ENCODE data around the gene MYL10. TPM values are rescaled to one million over a fixed set of nuclear protein-coding genes. Genes with fewer than 3 reads are reported as not detected.

MYL10 gene
- total and polyA plus RNA-seq, 10 of the 15 experiments (the other 5 are each of a cell fraction or from before 2014, with no cell fraction given): not detected

DNA sequence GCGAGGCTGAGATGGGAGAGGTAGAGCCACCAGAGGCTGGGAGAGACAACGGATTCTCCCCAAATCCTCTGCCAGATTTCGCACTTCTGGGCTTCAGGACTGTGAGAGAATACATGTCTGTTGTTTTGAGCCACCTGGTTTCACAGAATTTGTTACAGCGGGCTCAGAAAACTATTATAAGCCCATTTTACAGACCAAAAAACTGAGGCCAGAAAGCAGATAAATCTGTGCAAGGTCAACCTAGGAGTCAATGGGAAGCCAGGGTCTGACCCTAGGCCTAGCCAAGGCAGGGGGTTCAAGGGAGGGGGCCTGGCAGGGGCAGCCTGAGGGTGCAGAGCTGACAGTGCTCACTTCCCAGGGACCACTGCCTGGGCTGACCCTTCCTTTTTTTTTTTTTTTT lies 8.7 kb downstream of the MYL10 start:
- no peak overlapping the region for H3K27ac ChIP-seq (ENCODE audit: control insufficient read depth, insufficient read depth)
- ATAC-seq (no peak), DNase-seq (ENCODE audit: low read depth, low spot score) (no peak), FAIRE-seq (no peak)
- intact Hi-C loops (cut with micrococcal nuclease; ENCODE audit: unreplicated experiment) (no loop called here), in situ Hi-C loops (cut with MboI) (no loop called here)
- ChIA-PET CTCF (no interaction called here), POLR2A (no interaction called here), SMC1A (ENCODE audit: uncharacterized antibody, unreplicated experiment) (interaction anchor here (0.6 kb wide), 1 partner anchor 57 kb away, joined by 3 read pairs; no protein-coding TSS in a partner anchor), RAD21 (ENCODE audit: unreplicated experiment) (interaction anchor here (0.6 kb wide), 1 partner anchor 26 kb away, joined by 3 read pairs; no protein-coding TSS in a partner anchor)
- no peaks in the 10 kb centered on the region for H3K9me3 ChIP-seq (replicated peaks; ENCODE audit: control insufficient read depth, insufficient read depth, low read length)
- TF ChIP-seq MYC (IDR thresholded peaks at IDR 0.05; ENCODE audit: insufficient read depth, insufficient read length, insufficient replicate concordance, low read length, severe bottlenecking) (no peak), KDM1A (IDR thresholded peaks at IDR 0.05; ENCODE audit: borderline replicate concordance) (no peak), LARP7 (IDR thresholded peaks at IDR 0.05) (no peak)
- H3K27me3 ChIP-seq (replicated peaks in 1 of 2; ENCODE audit: control insufficient read depth in 2 of 2, insufficient read depth in 2 of 2, low read length in 1 of 2): peaks cover 4% of the 10 kb centered on the region in 2 experiments; a peak in 2 of 4 replicates
- 39% methylated on average over 4 of the region's 4 CpGs for WGBS (ENCODE audit: insufficient coverage, insufficient replicate concordance, low lambda C conversion rate, missing lambda C conversion rate)
- H3K9ac ChIP-seq (ENCODE audit: control insufficient read depth, insufficient read depth, low read length): no peak overlapping the region
- H3K4me2 ChIP-seq (ENCODE audit: control insufficient read depth, insufficient read depth): no peak overlapping the region
- no peak overlapping the region for H3K4me3 ChIP-seq
- H3K79me2 ChIP-seq (ENCODE audit: control insufficient read depth, insufficient read depth, low read length): no peaks in the 10 kb centered on the region
- no TSS peak for BruUV-seq (replicated peaks)
- no peak overlapping the region for H2AFZ ChIP-seq (ENCODE audit: control insufficient read depth, low read depth, low read length)
- H3K4me1 ChIP-seq (ENCODE audit: control insufficient read depth, insufficient read depth, low read length): no peaks in the 10 kb centered on the region
- H3K36me3 ChIP-seq (ENCODE audit: control insufficient read depth in 2 of 2, insufficient read depth in 2 of 2, low read length in 1 of 2): no peaks in the 10 kb centered on the region
- no peaks in the 10 kb centered on the region for H4K20me1 ChIP-seq (ENCODE audit: control insufficient read depth, insufficient read depth)

DNA sequence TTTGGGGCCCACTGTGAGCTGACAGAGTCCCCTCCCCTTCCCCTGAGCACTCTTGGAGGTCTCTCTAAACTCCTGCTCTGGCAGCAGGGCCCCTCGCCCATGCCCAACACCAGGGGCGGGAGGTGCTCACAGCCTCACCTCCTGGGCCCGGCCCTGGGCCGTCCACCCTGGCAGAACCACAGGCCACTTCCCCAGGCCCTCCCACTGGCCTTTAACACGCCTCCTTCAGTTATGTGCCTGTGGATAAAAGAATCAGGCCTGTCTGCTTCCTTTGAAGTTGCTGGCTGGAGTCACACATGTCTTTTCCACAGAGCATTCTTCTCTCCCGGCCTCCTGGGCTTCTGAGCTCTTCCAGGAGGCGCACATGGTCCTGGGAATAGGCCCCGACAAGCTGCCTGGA lies 10.2 kb downstream of the MYL10 start:
- ChIA-PET SMC1A (ENCODE audit: uncharacterized antibody, unreplicated experiment) (no interaction called here), RAD21 (ENCODE audit: unreplicated experiment) (no interaction called here), POLR2A (no interaction called here), CTCF (no interaction called here)
- in situ Hi-C loops (cut with MboI) (no loop called here), intact Hi-C loops (cut with micrococcal nuclease; ENCODE audit: unreplicated experiment) (no loop called here)
- no peaks in the 10 kb centered on the region for H3K27me3 ChIP-seq (replicated peaks in 1 of 2; ENCODE audit: control insufficient read depth in 2 of 2, insufficient read depth in 2 of 2, low read length in 1 of 2)
- no peak overlapping the region for H3K27ac ChIP-seq (ENCODE audit: control insufficient read depth, insufficient read depth)
- FAIRE-seq (no peak), ATAC-seq (no peak), DNase-seq (ENCODE audit: low read depth, low spot score) (no peak)
- H3K79me2 ChIP-seq (ENCODE audit: control insufficient read depth, insufficient read depth, low read length): no peaks in the 10 kb centered on the region
- TF ChIP-seq ZNF622 (IDR thresholded peaks at IDR 0.05) (no peak), MTA2 (IDR thresholded peaks at IDR 0.05; ENCODE audit: low read depth) (no peak), MYC (IDR thresholded peaks at IDR 0.05; ENCODE audit: insufficient read depth, insufficient read length, insufficient replicate concordance, low read length, severe bottlenecking) (no peak), SPI1 (IDR thresholded peaks at IDR 0.05; ENCODE audit: borderline replicate concordance, insufficient read depth, low read depth, low read length) (no peak), HCFC1 (IDR thresholded peaks at IDR 0.05; ENCODE audit: low read length) (no peak), STAT1 (conservative IDR thresholded peaks at IDR 0.05) (no peak), MTA3 (IDR thresholded peaks at IDR 0.05; ENCODE audit: borderline replicate concordance, low read length) (no peak), TBL1XR1 (IDR thresholded peaks at IDR 0.05; ENCODE audit: low read depth, low read length) (no peak), SIN3A (IDR thresholded peaks at IDR 0.05; ENCODE audit: low read depth, low read length) (no peak)
- TF ChIP-seq, protein P1, sequence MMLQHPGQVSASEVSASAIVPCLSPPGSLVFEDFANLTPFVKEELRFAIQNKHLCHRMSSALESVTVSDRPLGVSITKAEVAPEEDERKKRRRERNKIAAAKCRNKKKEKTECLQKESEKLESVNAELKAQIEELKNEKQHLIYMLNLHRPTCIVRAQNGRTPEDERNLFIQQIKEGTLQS (IDR thresholded peaks at IDR 0.05; ENCODE audit: borderline replicate concordance, extremely low read depth, low read depth, low read length): no peak
- TF ChIP-seq, protein P2, sequence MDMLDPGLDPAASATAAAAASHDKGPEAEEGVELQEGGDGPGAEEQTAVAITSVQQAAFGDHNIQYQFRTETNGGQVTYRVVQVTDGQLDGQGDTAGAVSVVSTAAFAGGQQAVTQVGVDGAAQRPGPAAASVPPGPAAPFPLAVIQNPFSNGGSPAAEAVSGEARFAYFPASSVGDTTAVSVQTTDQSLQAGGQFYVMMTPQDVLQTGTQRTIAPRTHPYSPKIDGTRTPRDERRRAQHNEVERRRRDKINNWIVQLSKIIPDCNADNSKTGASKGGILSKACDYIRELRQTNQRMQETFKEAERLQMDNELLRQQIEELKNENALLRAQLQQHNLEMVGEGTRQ (IDR thresholded peaks at IDR 0.05; ENCODE audit: borderline replicate concordance, low read depth, low read length): no peak
- H3K4me1 ChIP-seq (ENCODE audit: control insufficient read depth, insufficient read depth, low read length): no peaks in the 10 kb centered on the region
- H3K36me3 ChIP-seq (ENCODE audit: control insufficient read depth in 2 of 2, insufficient read depth in 2 of 2, low read length in 1 of 2): no peaks in the 10 kb centered on the region
- H3K9me3 ChIP-seq (replicated peaks; ENCODE audit: control insufficient read depth, insufficient read depth, low read length): no peaks in the 10 kb centered on the region
- no peak overlapping the region for H2AFZ ChIP-seq (ENCODE audit: control insufficient read depth, low read depth, low read length)
- H3K4me3 ChIP-seq: no peak overlapping the region
- H4K20me1 ChIP-seq (ENCODE audit: control insufficient read depth, insufficient read depth): no peaks in the 10 kb centered on the region
- BruUV-seq (replicated peaks): no TSS peak
- no peak overlapping the region for H3K4me2 ChIP-seq (ENCODE audit: control insufficient read depth, insufficient read depth)
- no peak overlapping the region for H3K9ac ChIP-seq (ENCODE audit: control insufficient read depth, insufficient read depth, low read length)
- WGBS (ENCODE audit: insufficient coverage, insufficient replicate concordance, low lambda C conversion rate, missing lambda C conversion rate): 39% methylated on average over 8 of the region's 8 CpGs
